NCI-H226 (cell line): ENCODE measurements around the gene ASZ1.
"Not testable (repeated sequence)": the region's sequence is repeated elsewhere in the genome, so short reads cannot be mapped to it uniquely, and the experiment has no call there.

Experiments
- DNase-seq: peaks from one replicate; pipeline ENCODE4 v3.0.0-alpha.2; 2015

The ASZ1 gene, protein sequence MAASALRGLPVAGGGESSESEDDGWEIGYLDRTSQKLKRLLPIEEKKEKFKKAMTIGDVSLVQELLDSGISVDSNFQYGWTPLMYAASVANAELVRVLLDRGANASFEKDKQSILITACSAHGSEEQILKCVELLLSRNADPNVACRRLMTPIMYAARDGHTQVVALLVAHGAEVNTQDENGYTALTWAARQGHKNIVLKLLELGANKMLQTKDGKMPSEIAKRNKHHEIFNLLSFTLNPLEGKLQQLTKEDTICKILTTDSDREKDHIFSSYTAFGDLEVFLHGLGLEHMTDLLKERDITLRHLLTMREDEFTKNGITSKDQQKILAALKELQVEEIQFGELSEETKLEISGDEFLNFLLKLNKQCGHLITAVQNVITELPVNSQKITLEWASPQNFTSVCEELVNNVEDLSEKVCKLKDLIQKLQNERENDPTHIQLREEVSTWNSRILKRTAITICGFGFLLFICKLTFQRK

DNA sequence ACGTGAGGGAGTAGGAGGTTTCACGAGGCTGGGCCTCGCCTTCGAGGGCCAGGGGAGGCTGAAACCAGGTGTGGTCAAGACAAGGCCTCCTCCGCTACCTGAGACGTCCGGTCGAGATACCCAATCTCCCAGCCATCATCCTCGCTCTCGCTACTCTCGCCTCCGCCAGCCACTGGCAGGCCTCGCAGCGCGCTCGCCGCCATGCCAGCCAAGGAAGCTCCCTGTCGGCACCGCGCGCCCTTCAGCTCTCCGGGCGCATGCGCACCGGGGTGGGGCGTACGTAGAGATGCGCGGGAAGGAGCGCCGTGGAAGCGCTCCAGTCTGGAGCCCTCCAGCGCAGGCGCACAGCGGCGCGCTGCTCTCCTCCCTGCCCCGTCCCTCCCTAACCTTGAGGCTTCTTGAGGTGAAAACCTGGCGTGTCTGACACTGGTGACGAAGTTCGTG is at the start of gene ASZ1:
TSS of gene ASZ1 (minus strand) at position 236 of the 444 bp plus-strand sequence. CDS start at position 203, 33 bp downstream.
- no peak for DNase-seq

DNA sequence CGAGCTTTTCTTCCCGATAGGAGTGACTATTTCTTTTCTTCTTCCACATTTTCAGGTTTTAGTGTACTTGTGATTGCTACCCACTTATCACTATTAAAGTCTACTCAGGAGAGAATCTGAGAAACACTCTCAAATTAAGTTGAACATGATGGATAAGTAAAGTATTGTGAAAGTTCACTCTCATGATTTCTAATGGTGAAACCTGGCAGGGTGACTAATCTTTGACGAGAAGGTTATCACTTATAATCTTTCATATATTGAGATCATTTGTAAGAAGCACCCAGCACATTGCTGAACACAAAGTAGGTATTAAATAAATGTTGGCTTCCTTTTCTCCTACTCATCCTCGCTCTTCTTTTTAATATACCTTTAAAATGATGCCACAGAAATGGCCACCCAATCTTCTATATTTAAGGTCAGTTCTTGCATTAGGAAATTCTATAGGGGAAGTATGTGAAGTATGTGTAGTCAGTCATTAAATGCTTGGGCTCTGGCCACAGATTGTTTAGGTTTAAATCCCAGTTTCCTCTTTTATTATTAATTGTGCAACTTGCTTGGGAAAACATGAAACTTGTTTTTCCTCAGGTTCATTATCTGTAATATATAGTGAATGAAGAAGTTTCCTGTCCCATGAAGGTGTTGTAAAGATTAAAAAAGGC is 49.4 kb upstream of the ASZ1 start:
- DNase-seq, result no peak

DNA sequence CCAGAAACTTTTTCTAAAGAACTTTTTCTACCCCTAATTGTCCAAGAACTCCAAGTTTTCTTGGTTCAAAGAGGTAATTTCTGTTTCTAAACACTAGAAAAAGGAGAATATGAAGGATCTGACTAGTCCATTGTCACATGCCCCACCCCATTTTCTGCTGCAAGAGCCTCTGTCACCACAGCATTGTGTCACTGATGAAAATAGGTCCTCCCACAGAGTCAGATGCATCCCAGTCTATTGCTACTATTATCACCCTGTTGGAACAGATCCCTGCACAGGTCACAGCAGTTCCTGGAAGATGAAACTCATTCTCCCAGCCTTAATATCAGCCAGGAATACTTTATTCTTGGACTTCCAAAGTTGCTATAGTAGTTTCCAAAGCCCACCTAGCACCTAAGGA is 45.0 kb upstream of the ASZ1 start:
- no peak for DNase-seq

DNA sequence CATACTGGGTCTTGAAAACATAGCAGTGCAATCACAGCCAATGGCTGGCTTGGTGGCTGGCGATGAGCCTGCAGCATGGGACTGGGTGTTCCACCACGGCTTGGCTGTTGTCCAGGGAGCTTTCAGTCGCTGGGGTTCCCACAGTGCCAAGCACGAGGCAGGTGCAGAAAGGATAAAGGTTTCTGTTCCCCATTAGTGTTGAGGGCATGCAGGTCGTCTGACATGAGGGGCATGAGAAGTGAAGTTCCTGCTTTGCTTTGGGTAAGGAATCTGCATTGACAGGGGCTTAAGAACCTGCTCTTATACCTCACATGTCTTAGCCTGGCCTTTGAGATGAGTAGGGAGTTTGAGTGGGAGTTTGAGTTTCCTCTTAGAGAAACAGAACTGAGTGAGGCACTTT is 43.5 kb upstream of the ASZ1 start:
- DNase-seq, result no peak

DNA sequence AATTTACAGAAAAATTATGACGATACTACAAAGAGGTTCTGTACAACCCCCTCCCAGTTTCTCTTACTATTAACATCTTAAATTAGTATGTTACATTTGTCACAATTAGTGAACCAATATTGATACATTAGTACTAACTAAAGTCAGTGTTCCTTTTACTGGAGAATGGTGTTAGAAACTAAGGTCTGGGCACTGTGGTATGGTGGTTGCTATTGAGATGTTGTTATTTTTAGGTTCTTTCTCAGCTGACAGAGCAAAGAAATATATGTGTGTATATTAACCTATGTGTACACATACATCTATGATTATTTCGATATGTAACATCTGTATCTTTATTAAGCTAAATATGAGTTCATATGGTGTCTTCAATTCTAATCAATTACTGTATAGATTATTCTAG is 40.9 kb upstream of the ASZ1 start:
- DNase-seq, result no peak

DNA sequence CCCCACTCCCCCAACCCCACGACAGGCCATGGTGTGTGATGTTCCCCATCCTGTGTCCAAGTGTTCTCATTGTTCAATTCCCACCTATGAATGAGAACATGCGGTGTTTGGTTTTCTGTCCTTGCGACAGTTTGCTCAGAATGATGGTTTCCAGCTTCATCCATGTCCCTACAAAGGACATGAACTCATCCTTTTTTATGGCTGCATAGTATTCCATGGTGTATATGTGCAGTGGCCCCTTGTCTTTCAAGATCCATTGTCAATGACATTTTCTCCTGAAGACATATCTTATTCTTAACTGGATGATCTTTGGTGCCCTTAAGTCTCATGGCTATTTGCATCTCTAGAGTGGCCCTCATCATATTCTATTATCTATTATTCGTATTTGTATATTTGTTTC is 33.5 kb upstream of the ASZ1 start:
- not testable (repeated sequence) for DNase-seq

DNA sequence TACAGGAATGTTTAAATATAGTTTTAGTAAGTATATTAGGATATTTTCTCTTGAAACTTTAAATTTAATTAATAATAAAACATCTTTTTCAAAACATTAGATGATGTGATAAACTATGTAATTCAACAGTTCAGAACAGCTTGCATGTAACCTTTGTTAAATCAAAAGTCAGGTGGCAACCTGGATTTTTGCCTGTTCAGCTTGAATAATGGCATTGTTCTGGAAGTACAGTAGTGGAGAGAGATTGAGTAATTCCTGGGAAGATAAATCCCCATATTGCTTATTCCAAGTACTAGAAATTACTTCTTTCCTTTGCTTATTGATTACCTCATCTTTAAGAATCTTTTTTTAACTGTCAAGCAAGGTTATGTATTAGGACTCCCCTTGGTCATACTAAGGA is 32.4 kb upstream of the ASZ1 start:
- no peak for DNase-seq

DNA sequence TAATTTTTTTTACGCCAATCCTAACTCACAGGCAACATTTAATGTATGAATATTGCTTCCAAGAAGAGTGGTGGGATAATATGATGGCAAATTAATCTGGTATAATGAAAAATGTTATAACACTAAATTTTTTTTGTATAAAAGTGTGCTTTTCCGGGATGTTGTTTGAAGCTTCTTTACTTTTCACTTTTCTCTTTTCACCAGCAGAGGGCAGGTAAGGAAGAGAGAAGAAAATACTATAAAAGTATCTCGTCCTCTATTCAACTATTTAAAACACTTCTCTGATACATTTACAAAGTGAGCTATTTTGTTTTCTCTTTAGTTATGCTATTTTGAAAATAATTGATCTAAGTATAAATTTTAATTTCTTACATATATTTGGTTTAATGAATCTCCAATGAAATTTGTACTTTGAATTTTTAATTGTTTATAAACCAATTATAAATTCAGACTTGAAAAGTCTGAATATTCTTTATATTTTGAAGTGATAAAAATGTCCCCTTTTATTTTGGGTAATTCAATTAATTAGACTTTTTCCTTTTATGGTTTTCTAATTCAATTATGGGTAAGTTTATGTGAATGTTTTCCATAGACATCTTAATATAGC is 31.8 kb upstream of the ASZ1 start:
- DNase-seq, result peak; percentile 26

DNA sequence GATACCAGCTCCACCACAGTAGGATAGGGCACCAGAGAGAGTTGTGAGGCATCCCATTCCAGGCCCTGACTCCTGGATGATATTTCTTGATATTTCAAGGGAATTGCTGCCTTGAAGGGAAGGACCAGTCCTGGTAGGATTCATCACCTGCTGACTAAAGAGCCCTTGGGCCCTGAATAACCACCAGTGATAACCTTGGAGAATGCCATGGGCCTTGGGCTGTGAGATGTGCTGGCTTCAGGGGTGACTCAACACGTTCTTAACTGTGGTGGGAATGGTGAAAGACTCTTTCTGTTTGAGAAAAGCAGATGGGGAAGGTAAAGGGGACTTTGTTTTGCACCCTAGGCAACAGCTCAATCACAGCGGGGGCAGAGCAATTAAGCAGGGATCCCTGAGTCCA is 21.4 kb upstream of the ASZ1 start:
- peak; percentile 49 for DNase-seq

DNA sequence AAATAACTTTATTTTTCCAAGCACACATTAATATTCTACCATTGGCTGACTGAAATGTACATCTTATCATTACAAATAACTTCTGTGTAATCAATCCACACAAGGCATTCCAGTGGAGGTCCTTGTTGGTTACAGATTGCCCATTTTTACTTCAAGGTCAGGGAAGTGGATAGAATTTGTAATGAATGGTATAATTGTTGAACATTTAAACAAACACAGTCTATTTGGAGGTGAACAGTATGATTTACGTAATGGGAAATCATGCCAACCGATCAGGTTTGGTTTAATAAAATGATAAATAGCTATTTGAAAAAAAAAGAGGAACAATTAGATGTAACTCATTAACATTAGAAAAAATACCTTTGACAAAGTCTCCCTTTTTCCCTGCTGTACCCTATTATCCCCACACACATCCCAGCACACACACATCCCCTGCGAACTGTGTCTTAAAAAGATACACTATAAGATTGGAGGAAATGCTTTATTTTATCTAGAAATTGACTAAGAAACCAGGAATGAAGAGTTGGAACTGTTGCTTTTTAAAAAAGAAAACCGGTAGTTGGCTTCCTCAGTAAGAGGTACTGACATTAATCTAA is 19.0 kb upstream of the ASZ1 start:
- DNase-seq, result no peak

DNA sequence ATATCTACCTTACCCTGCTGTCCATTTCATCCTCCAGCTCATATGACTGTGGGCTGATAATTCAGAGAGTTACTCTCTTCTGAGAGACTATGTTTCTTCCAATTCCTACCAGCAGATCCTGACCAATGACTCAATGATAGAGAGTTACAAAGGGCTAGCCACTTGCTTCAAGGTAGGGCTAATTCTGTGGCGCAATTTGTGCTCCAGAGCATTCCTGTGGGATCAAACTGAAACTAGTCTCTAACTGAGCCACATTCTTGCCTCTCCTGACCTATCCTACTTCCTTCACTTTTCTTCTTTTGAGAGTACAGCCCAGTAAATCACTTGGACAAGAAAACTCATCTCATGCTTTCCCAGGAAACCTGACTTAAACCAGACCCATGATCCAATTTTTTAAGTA is 17.9 kb upstream of the ASZ1 start:
- peak; percentile 78 for DNase-seq

DNA sequence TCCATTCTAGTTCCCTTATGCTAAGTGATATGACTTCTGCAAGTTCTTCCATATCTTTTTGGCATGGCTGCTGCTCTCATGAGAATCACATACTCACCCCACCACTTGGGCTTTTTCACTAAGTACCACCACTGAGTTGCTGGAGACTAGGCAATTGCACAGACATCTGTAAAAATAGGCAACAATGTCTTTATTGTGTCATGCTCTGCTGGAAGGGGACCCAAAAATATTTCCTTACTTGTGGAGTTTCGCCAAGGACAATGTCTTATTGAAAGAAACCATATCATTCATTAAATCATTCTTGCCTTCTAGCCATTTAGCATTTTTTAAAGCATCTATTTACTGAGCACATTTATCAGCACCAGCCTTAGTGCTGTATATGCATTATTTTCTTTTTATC is 17.4 kb upstream of the ASZ1 start:
- no peak for DNase-seq

DNA sequence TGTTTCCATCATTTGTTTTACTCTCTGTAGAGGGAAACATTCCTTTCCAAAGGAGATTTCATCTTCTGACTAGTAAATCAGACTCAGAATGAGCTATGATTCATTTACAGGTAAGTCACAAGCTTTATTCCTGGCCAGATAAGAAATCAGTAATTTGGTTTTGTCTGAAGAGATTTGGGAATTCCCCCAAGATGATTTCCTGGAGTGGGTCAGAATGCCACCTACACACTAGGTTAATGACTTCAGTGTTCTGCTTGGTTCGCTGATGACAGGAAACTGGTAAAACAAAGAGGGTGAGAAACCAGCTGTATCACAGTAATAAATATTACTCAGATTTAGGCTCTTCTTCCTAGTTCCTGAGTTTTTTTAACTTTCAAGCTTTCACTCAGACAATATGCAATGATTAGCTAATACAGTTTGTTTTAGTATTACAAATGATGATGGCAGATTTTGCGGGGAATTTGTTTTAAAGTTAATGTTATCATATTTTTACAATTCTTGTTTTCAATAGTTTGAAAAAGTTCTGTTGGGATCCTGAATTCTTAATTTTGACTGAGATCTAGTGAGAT is 8.3 kb upstream of the ASZ1 start:
- peak; percentile 5 for DNase-seq

DNA sequence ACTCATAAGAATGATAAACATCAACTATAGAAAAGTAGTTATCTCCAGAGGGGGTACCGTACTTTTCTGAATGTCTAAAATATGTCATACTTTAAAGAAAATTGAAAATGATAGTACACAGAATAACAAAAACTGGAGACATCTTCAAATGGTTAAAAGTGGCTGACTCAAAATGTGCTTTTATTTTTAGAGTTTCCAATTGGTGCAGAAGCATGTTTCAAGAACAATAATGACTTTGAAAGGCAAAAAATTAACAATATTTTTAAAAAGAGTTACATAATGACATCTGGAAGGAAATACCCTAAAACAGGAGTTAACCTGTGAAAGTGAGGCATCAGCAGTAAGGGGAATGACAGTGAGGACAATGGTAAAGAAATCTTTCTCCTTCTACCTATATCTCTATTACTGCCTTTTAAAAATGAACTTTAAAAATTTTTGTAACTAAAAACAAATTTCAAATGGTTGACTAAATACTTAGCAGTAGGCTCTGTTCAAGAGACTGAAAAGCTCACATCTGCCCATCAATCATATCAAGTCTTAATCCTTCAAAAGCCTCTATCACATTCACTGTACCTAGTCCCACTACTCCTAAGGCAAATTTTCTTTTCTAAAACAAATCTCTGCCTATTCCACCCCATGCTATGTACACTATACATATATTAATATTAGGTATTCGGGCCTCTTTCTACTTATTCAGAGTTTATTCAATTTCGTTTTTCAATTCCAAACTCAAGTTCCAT is 3.0 kb downstream of the ASZ1 start:
- no peak for DNase-seq

DNA sequence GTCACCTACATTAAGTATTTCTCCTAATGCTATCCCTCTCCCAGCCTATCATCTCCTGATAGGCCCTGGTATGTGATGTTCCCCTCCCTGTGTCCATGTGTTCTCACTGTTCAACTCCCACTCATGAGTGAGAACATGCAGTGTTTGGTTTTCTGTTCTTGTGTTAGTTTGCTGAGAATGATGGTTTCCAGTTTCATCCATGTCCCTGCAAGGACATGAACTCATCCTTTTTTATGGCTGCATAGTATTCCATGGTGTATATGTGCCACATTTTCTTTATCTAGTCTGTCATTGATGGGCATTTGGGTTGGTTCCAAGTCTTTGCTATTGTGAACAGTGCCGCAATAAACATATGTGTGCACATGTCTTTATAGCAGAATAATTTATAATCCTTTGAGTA is 12.7 kb downstream of the ASZ1 start:
- DNase-seq, result not testable (repeated sequence)

DNA sequence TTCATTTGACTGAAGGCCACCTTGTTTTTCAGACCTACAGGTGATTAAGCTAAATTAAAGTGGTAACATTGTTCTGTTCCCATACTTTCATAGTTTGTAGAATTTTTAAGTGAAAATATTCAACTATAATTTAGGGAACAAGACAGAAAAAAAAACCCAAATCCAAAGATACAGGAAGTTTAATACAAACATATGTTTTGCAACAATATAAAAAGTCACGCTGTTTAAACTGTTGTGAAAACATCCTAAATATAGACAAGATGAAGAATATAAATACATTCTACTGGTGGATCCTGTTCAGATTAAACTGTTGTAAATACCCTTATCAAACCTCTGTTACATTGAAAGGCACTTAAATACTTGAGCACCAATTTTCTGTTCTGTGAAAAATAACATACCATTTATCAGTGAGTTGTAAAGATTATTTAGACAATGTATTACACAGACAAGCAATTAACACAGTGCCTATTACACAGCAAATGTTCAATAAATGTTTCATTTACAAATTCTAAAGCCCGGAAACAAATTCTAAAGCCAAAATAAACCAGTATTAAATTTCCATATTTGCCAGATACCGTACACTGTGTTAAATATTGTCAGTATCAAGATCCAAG is 14.2 kb downstream of the ASZ1 start:
- DNase-seq, result no peak

DNA sequence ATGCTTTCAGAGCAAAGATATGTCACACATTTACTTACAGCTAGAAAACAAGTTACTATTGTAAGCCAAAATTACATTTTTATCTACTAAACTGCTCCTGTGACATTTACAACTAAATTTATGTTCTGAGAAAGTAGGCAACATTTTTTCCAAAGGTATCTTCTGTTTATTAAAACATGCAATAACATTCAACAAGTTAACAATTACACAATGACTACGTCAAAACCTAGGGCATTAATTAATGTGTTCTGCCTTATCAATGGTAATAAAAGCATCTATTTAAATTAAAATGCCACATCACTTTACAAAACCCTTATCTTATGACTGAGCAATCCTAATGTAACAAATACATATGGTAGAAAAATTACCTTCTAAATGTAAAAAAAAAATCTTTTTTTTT is 14.9 kb downstream of the ASZ1 start:
- DNase-seq, result no peak

DNA sequence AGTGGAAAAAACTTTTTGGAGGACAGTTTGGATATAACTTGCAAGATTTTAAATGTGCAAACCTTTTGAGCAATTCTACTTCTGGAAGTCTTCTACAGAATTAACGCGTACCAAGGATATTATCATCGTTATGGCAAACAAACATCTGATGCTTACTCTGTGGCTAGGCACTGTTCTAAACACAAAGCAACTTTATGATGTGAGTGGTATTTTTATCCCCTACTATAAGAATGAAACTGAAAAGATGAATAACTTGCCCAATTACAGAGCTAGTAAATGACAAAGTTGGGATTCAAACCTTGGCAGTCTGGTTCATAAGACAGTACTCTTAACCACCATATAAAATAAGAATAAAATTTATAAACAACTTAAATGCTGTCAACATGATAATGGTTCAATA is 15.8 kb downstream of the ASZ1 start:
- no peak for DNase-seq

DNA sequence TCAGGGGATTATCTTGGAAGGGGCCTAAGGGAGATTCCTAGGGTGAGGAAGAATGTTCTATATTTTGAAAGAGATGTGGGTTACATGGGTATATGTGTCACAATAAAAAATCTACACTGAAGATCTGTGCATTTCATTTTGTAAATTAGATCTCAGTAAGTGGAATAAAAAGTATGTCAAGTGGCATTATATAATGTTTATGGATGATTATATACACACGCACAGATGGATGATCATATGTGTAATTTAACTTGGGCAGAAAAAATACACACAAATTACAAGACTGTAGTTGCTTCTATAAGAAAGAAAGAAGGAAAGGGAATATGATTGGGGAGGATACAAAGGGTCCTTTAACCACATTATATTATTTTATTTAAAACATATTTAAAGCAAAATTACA is 18.5 kb downstream of the ASZ1 start:
- DNase-seq, result no peak

DNA sequence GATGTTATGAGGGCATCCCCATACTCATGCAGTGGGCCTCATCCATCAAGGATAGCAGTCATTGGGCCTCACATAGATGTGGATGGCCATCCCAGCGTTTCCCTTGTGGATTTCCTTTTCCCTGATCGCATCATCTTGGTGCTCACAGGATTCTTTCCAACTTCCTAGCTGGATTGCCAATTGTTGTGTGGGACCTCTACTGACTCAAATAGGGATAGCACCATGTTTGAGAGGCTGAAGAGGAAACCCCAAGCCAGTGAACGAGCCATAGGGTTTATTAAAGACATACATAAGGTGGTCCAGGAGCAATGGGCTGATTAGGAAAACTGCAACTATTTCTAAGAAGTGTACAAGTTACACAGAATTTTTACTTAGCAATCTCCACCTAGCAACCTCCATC is 21.8 kb downstream of the ASZ1 start:
- DNase-seq, result no peak

DNA sequence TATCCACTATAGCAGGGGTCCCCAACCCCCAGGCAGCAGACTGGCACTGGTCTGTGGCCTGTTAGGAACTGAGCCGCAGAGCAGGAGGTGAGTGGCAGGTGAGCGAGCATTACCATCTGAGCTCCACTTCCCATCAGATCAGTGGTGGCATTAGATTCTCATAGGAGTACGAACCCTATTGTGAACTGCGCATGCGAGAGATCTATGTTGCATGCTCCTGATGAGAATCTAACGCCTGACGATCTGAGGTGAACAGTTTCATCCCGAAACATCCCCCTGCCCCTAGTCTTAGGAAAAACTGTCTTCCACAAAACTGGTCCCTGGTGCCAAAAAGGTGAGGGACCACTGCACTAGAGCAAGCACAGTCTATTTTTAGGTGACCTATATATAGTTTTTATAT is 23.6 kb downstream of the ASZ1 start:
- no peak for DNase-seq

DNA sequence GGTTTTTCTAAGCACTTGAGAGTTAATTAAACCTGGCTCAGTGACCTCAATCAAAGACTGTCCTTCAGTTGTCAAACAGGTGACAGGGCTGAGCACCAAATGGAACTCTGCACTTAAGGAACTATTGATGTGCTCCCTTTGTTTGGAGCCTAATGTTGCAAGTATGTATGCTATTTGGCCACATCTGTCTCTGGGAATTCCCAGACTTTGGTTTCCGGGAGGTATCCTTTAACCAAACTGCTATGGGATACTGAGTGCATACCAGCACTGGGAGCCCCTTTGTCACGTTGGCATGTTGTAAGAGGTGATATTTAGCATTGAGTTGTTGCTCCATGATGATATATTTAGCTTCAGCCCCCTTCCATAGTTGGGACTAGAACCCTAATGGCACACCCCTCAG is 25.2 kb downstream of the ASZ1 start:
- DNase-seq, result peak; percentile 33
